H9 (cell line): ENCODE data around the gene QARS1. TPM values are rescaled to one million over a fixed set of nuclear protein-coding genes. Genes with fewer than 3 reads are reported as not detected.

Experiments
- DNase-seq: peaks from one replicate; pipeline ENCODE4 v3.0.0-alpha.2; 2017
- H2AFZ ChIP-seq: one replicate; pipeline ENCODE4 v1.6.1; 2013; ENCODE audit warnings: mild to moderate bottlenecking, low read length, control low read depth, moderate library complexity
- H2AK5ac ChIP-seq: 2 replicates; pipeline ENCODE4 v1.6.1; 2013; ENCODE audit warnings: low read length, control low read depth, mixed read lengths; ENCODE audit not compliant: insufficient read length
- H2BK120ac ChIP-seq: one replicate; pipeline ENCODE4 v1.6.1; 2013; ENCODE audit warnings: low read depth, mild to moderate bottlenecking, low read length, control low read depth, inconsistent platforms; ENCODE audit not compliant: poor library complexity, severe bottlenecking
- H2BK12ac ChIP-seq: 2 replicates; pipeline ENCODE4 v1.6.1; 2013; ENCODE audit warnings: low read length, control low read depth, mixed read lengths, low read depth; ENCODE audit not compliant: insufficient read length
- H2BK15ac ChIP-seq: 2 replicates; pipeline ENCODE4 v1.6.1; 2013; ENCODE audit warnings: low read depth, low read length, control low read depth
- H2BK20ac ChIP-seq: one replicate; pipeline ENCODE4 v1.6.1; 2013; ENCODE audit warnings: low read depth, mild to moderate bottlenecking, low read length, control low read depth, inconsistent platforms; ENCODE audit not compliant: poor library complexity, severe bottlenecking
- H2BK5ac ChIP-seq: 2 replicates; pipeline ENCODE4 v1.6.1; 2013; ENCODE audit warnings: low read length, control low read depth, mixed read lengths; ENCODE audit not compliant: insufficient read length
- H3K14ac ChIP-seq: 2 replicates; pipeline ENCODE4 v1.6.1; 2013; ENCODE audit warnings: low read length, control low read depth; ENCODE audit not compliant: insufficient read depth
- H3K18ac ChIP-seq: 2 replicates; pipeline ENCODE4 v1.6.1; 2013; ENCODE audit warnings: low read depth, mild to moderate bottlenecking, mixed read lengths, low read length, control low read depth; ENCODE audit not compliant: insufficient read length
- H3K23ac ChIP-seq: 2 replicates; pipeline ENCODE4 v1.6.1; 2013; ENCODE audit warnings: low read length, control low read depth, mixed read lengths, low read depth; ENCODE audit not compliant: insufficient read length
- H3K23me2 ChIP-seq: 2 replicates; pipeline ENCODE4 v1.6.1; 2013; ENCODE audit warnings: low read depth, mild to moderate bottlenecking, mixed read lengths, low read length, control low read depth; ENCODE audit not compliant: insufficient read length, poor library complexity, severe bottlenecking
- H3K27ac ChIP-seq: 2 replicates; pipeline ENCODE4 v1.5.1; 2013; ENCODE audit warnings: low read length, control low read depth, mixed read lengths, low read depth; ENCODE audit not compliant: insufficient read length
- H3K27me3 ChIP-seq: 2 replicates; pipeline ENCODE4 v1.6.1; 2013; ENCODE audit warnings: low read length, control low read depth, inconsistent platforms; ENCODE audit not compliant: insufficient read depth
- H3K4ac ChIP-seq: 2 replicates; pipeline ENCODE4 v1.6.1; 2013; ENCODE audit warnings: low read depth, mild to moderate bottlenecking, control low read depth, inconsistent platforms, low read length, moderate library complexity
- H3K4me1 ChIP-seq: 2 replicates; pipeline ENCODE4 v1.6.1; 2013; ENCODE audit warnings: low read length, control low read depth, inconsistent platforms; ENCODE audit not compliant: insufficient read depth
- H3K4me2 ChIP-seq: 2 replicates; pipeline ENCODE4 v1.6.1; 2013; ENCODE audit warnings: low read length, control low read depth, mixed read lengths; ENCODE audit not compliant: insufficient read length, insufficient read depth
- H3K56ac ChIP-seq: 2 replicates; pipeline ENCODE4 v1.6.1; 2013; ENCODE audit warnings: low read depth, mild to moderate bottlenecking, mixed read lengths, low read length, control low read depth; ENCODE audit not compliant: insufficient read length
- H3K79me1 ChIP-seq: 2 replicates; pipeline ENCODE4 v1.6.1; 2013; ENCODE audit warnings: low read depth, mild to moderate bottlenecking, moderate library complexity, low read length, control low read depth, inconsistent platforms; ENCODE audit not compliant: insufficient read depth, poor library complexity, severe bottlenecking
- H3K79me2 ChIP-seq: 2 replicates; pipeline ENCODE4 v1.6.1; 2013; ENCODE audit warnings: low read length, control low read depth, inconsistent platforms; ENCODE audit not compliant: insufficient read depth
- H3K9ac ChIP-seq: 2 replicates; pipeline ENCODE4 v1.6.1; 2013; ENCODE audit warnings: low read length, control low read depth, mixed read lengths; ENCODE audit not compliant: insufficient read length; ENCODE audit errors: extremely low read depth
- H3K9me3 ChIP-seq: one replicate; pipeline ENCODE4 v1.6.1; 2013; ENCODE audit warnings: low read depth, low read length, inconsistent platforms; ENCODE audit not compliant: control insufficient read depth
- H3T11ph ChIP-seq: one replicate; pipeline ENCODE4 v1.6.1; 2013; ENCODE audit warnings: mild to moderate bottlenecking, low read length, control low read depth, inconsistent platforms
- H4K20me1 ChIP-seq: one replicate; pipeline ENCODE4 v1.6.1; 2013; ENCODE audit not compliant: control insufficient read depth, insufficient read length, insufficient read depth
- H4K5ac ChIP-seq: 2 replicates; pipeline ENCODE4 v1.6.1; 2013; ENCODE audit warnings: low read depth, mild to moderate bottlenecking, mixed read lengths, low read length, control low read depth; ENCODE audit not compliant: insufficient read length
- H4K8ac ChIP-seq: replicated peaks from 2 replicates; pipeline ENCODE4 v1.6.1; 2013; ENCODE audit warnings: low read length, control low read depth, mixed read lengths, low read depth; ENCODE audit not compliant: insufficient read length
- H4K91ac ChIP-seq: 2 replicates; pipeline ENCODE4 v1.6.1; 2013; ENCODE audit warnings: low read depth, mild to moderate bottlenecking, moderate library complexity, mixed read lengths, low read length, control low read depth; ENCODE audit not compliant: insufficient read length
- H3K27ac Mint-ChIP-seq, 3 experiments: 2 replicates in 2 of 3; 3 replicates in 1 of 3; pipeline ENCODE4 v1.8.0; 2020 to 2021; ENCODE audit warnings: mixed read lengths in 3 of 3, mild to moderate bottlenecking in 1 of 3, moderate library complexity in 1 of 3
- H3K27me3 Mint-ChIP-seq: 2 replicates; pipeline ENCODE4 v1.8.0; 2021; ENCODE audit warnings: low read depth, mild to moderate bottlenecking, moderate library complexity, mixed read lengths
- H3K36me3 Mint-ChIP-seq, 3 experiments: 2 replicates in 2 of 3; 3 replicates in 1 of 3; pipeline ENCODE4 v1.8.0; 2020 to 2021; ENCODE audit warnings: low read depth in 3 of 3, mixed read lengths in 3 of 3; ENCODE audit not compliant: insufficient read depth in 1 of 3
- H3K4me1 Mint-ChIP-seq, 2 experiments: 2 replicates each; pipeline ENCODE4 v1.8.0; 2020; ENCODE audit warnings: mixed read lengths in 2 of 2
- H3K4me3 Mint-ChIP-seq, 2 experiments: 2 replicates in 1 of 2; 3 replicates in 1 of 2; pipeline ENCODE4 v1.8.0; 2020 to 2021; ENCODE audit warnings: mild to moderate bottlenecking in 2 of 2, mixed read lengths in 2 of 2, moderate library complexity in 1 of 2
- H3K9me3 Mint-ChIP-seq, 2 experiments: 2 replicates in 1 of 2; 3 replicates in 1 of 2; pipeline ENCODE4 v1.8.0; 2020; ENCODE audit warnings: mild to moderate bottlenecking in 2 of 2, mixed read lengths in 2 of 2, moderate library complexity in 1 of 2
- CTCF ChIP-seq: fragments of 200-600 bp; sonication (generic); conservative IDR thresholded peaks from 3 replicates; pipeline ENCODE4 v1.8.0; 2021; ENCODE audit warnings: antibody characterized with exemption, mild to moderate bottlenecking
- WGBS: extraction: QIAGEN DNeasy Blood & Tissue Kit; methylation state at CpG from one replicate; pipeline ENCODE4 v1.1.7; 2013; ENCODE audit warnings: missing lambda C conversion rate, low lambda C conversion rate, mixed read lengths; ENCODE audit not compliant: insufficient read length; ENCODE audit errors: extremely low coverage; 5-methylcytosine and 5-hydroxymethylcytosine counted together
- total RNA-seq: library from RNA; stranded (reverse); gene quantifications from 2 replicates; pipeline ENCODE4 v1.2.1, GENCODE V29; 2021

QARS1 gene
- total RNA-seq, 1 experiment from 2014 or later = 390 TPM

- Mint-ChIP-seq H3K4me1 (peaks cover 8 to 12% of the 10 kb centered on the region in 2 experiments; a peak in 3 of 4 replicates), H3K9me3 (no peaks in the 10 kb centered on the region), H3K36me3 (peaks cover 0 to 6% (median 5%) of the 10 kb centered on the region in 3 experiments; a peak in 2 of 7 replicates), H3K27me3 (peaks cover 11% of the 10 kb centered on the region), H3K27ac (peak overlapping the region in 2 of 3 experiments; percentile 79 to 98; a peak in 5 of 7 replicates), H3K4me3 (peak overlapping the region; percentile 83 to 93)
- no peak overlapping the region for H3K27ac ChIP-seq
- peak overlapping the region; percentile 97 for H3K4me2 ChIP-seq
- H2BK5ac ChIP-seq = no peak overlapping the region
- H2AK5ac ChIP-seq = no peak overlapping the region
- no peak overlapping the region for H2BK15ac ChIP-seq
- no peak overlapping the region for H2BK20ac ChIP-seq
- no peak overlapping the region for H2BK120ac ChIP-seq
- H3K14ac ChIP-seq = peak overlapping the region; percentile 88
- H2AFZ ChIP-seq = peak overlapping the region; percentile 87
- peaks cover 2% of the 10 kb centered on the region; the same call in 1 of the 2 replicates for H3K4me1 ChIP-seq
- no peak overlapping the region for H3K23ac ChIP-seq
- no peaks in the 10 kb centered on the region for H4K20me1 ChIP-seq
- no peak overlapping the region for H4K5ac ChIP-seq
- H3K9ac ChIP-seq = peak overlapping the region; percentile 59
- H3K4ac ChIP-seq = no peak overlapping the region
- peak overlapping the region; percentile 72 for H3K18ac ChIP-seq
- no peak overlapping the region for H4K91ac ChIP-seq
- H3K27me3 ChIP-seq = no peaks in the 10 kb centered on the region
- H4K8ac ChIP-seq = no peak overlapping the region
- no peaks in the 10 kb centered on the region for H3K79me1 ChIP-seq
- no peaks in the 10 kb centered on the region for H3K79me2 ChIP-seq
- no peaks in the 10 kb centered on the region for H3K9me3 ChIP-seq
- peak; percentile 81 for DNase-seq
- no CpG with 5 or more reads among the region's 30 CpGs for WGBS
- H3K56ac ChIP-seq = no peak overlapping the region
- H2BK12ac ChIP-seq = no peak overlapping the region
- H3T11ph ChIP-seq = no peak overlapping the region
- TF ChIP-seq CTCF = no peak
- H3K23me2 ChIP-seq = peaks cover 15% of the 10 kb centered on the region
Measured at GRCh38 chr3:49133226-49133951, 28.8 kb upstream of the QARS1 start.
